Measurements from ENCODE around the gene HS6ST1. TPM values are rescaled to one million over a fixed set of nuclear protein-coding genes. Genes with fewer than 3 reads are reported as not detected.
A peak's percentile ranks its signal among the peaks of the same experiment; 100 is the strongest.

The HS6ST1 gene
- total RNA-seq, 4 donors from 2014 or later: 44.6 to 63.3 (median 53.5) TPM

DNA sequence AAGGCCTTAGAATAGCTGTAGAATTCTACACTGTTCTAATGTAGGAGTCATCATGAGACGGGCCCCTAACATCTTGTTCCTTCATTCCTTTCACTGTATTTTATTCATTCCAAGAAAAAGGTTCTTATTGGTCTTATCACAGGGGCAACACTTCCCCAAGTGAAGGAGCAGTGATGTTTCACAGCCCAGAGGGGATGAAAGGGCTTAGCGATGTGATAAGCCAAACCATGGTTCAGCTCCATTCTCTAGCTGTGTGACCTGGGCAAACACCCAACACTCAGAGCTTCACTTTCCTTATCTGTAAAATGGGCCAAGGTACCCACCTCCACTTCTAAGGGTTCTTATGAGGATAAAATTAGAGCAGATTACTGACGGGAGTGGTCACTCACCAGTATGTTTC is 25.4 kb upstream of the HS6ST1 start:
- intact Hi-C loops (cut with DNase I; ENCODE audit: low total_unique reads): no loop called here
- in situ Hi-C loops (cut with MboI; ENCODE audit: low sequenced_read_pairs in 4 of 4): no loop called here
- TF ChIP-seq, protein P1, sequence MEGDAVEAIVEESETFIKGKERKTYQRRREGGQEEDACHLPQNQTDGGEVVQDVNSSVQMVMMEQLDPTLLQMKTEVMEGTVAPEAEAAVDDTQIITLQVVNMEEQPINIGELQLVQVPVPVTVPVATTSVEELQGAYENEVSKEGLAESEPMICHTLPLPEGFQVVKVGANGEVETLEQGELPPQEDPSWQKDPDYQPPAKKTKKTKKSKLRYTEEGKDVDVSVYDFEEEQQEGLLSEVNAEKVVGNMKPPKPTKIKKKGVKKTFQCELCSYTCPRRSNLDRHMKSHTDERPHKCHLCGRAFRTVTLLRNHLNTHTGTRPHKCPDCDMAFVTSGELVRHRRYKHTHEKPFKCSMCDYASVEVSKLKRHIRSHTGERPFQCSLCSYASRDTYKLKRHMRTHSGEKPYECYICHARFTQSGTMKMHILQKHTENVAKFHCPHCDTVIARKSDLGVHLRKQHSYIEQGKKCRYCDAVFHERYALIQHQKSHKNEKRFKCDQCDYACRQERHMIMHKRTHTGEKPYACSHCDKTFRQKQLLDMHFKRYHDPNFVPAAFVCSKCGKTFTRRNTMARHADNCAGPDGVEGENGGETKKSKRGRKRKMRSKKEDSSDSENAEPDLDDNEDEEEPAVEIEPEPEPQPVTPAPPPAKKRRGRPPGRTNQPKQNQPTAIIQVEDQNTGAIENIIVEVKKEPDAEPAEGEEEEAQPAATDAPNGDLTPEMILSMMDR (IDR thresholded peaks at IDR 0.05 in 4 of 5, conservative IDR thresholded peaks at IDR 0.05 in 1 of 5): no peak
- no peak for TF ChIP-seq POLR2A (IDR thresholded peaks at IDR 0.05)

DNA sequence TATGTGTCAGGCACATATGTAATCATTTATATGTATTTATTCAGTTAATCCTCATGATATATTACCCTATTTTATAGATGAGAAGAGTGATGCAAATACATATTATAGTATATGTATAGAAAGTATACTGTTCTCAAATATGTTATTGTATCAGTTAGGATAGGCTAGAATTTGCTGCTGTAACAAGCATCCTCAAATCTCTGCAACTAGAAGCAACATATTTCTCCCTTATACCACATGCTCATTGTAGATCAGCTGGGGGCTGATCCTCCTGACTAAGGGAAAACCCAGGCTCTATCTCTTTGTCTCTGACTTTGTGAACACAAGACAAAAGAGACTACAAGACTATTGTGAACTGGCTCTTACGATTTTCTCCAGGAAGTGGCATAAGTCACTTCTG is 24.8 kb upstream of the HS6ST1 start:
- Histone ChIP-seq H3K27me3 (no peaks in the 10 kb centered on the region), H3K4me1 (peaks cover 4 to 6% of the 10 kb centered on the region in 2 donors), H3K4me3 (no peak overlapping the region), H3K36me3 (no peaks in the 10 kb centered on the region), H3K9me3 (no peaks in the 10 kb centered on the region), H3K27ac (no peak overlapping the region)
- TF ChIP-seq POLR2A (IDR thresholded peaks at IDR 0.05): no peak
- TF ChIP-seq, protein P1 (IDR thresholded peaks at IDR 0.05 in 4 of 5, conservative IDR thresholded peaks at IDR 0.05 in 1 of 5): no peak
- no peak for DNase-seq
- intact Hi-C loops (cut with DNase I; ENCODE audit: low total_unique reads) (no loop called here), in situ Hi-C loops (cut with MboI; ENCODE audit: low sequenced_read_pairs in 4 of 4) (no loop called here)
- ATAC-seq: no peak

More for the DNA sequence above, 25.4 kb upstream of the HS6ST1 start:
- no peak overlapping the region for H3K4me3 ChIP-seq
- ATAC-seq: no peak
- H3K4me1 ChIP-seq: peaks cover 4 to 6% of the 10 kb centered on the region in 2 donors
- no peak for DNase-seq
- H3K27ac ChIP-seq: no peak overlapping the region
- H3K9me3 ChIP-seq: no peaks in the 10 kb centered on the region
- H3K36me3 ChIP-seq: no peaks in the 10 kb centered on the region
- no peaks in the 10 kb centered on the region for H3K27me3 ChIP-seq

DNA sequence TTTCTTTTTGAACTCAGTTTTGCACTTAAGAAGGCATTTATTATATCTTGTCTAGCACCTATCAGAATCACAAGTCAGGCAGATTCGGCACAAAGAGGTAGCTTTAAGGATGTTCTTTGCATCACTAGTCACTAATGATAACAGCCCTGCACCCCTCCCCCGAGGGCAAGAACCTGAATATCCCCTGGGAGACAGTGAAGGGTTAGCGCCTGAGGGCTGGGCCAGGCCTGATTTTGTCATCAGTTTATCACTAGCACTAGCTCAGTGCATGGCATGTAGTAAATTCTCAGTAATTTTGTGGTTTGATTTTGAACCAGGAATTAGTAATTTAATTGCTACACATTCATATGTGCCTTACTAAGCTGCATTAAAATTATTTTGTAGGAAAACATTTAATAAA is 23.9 kb upstream of the HS6ST1 start:
- no peak for TF ChIP-seq POLR2A (IDR thresholded peaks at IDR 0.05)
- TF ChIP-seq, protein P1 (IDR thresholded peaks at IDR 0.05 in 4 of 5, conservative IDR thresholded peaks at IDR 0.05 in 1 of 5): no peak
- H3K4me3 ChIP-seq: no peak overlapping the region
- no peaks in the 10 kb centered on the region for H3K4me1 ChIP-seq
- intact Hi-C loops (cut with DNase I; ENCODE audit: low total_unique reads): no loop called here
- H3K36me3 ChIP-seq: no peaks in the 10 kb centered on the region
- H3K27ac ChIP-seq: no peak overlapping the region
- DNase-seq (no peak), ATAC-seq (no peak)
- no peaks in the 10 kb centered on the region for H3K9me3 ChIP-seq
- H3K27me3 ChIP-seq: no peaks in the 10 kb centered on the region
- in situ Hi-C loops (cut with MboI; ENCODE audit: low sequenced_read_pairs in 4 of 4): no loop called here

DNA sequence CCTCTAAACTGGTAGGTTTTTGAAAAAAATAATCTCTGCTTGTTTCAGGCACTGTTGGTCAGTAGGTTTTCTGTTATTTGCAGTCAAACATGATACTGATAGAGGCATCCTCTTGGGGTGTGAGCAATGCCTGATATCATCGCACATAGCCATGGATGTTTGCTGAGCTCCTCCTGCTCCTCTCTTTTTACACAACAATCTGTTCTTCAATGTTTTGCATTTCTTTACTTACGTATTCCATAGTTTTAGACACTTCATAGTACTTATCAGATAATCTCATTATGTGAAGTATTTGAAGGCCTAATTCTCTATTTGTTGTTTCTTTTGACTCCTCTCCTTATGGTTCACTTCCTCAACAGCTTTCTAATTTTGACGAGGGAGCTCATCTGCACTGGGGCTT is 23.0 kb upstream of the HS6ST1 start:
- intact Hi-C loops (cut with DNase I; ENCODE audit: low total_unique reads) (no loop called here), in situ Hi-C loops (cut with MboI; ENCODE audit: low sequenced_read_pairs in 4 of 4) (no loop called here)
- H3K4me3 ChIP-seq: no peak overlapping the region
- ATAC-seq (no peak), DNase-seq (no peak)
- TF ChIP-seq, protein P1 (IDR thresholded peaks at IDR 0.05 in 4 of 5, conservative IDR thresholded peaks at IDR 0.05 in 1 of 5): no peak
- TF ChIP-seq POLR2A (IDR thresholded peaks at IDR 0.05): no peak
- H3K4me1 ChIP-seq: no peaks in the 10 kb centered on the region
- H3K27me3 ChIP-seq: no peaks in the 10 kb centered on the region
- no peaks in the 10 kb centered on the region for H3K9me3 ChIP-seq
- no peak overlapping the region for H3K27ac ChIP-seq
- no peaks in the 10 kb centered on the region for H3K36me3 ChIP-seq

DNA sequence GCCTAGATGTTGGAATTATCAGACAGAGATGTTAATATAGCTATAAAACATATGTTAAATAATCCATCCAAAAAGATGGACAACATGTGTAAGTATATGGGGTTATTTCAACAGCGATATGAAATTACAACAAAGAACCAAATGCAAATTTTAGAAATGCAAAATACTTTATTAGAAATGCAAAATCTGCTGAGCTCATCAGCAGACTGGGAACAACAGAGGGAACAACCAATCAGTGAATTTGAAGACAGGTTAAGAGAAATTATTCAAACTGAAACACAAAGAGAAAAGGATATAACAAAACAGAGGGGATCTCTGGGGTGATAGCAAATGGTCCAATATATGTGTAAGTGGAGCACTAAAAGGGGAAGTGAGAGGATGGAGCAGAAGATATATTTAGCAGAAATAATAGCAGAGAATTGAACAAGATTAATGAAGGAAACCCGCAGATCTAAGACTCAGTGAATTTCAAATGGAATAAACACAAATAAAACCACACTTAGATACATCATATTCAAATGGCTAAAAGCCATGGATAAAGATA is 13.5 kb upstream of the HS6ST1 start:
- no peak for ATAC-seq
- H3K4me1 ChIP-seq: no peaks in the 10 kb centered on the region
- in situ Hi-C loops (cut with MboI; ENCODE audit: low sequenced_read_pairs in 4 of 4) (no loop called here), intact Hi-C loops (cut with DNase I; ENCODE audit: low total_unique reads) (no loop called here)
- TF ChIP-seq, protein P1 (IDR thresholded peaks at IDR 0.05 in 4 of 5, conservative IDR thresholded peaks at IDR 0.05 in 1 of 5): no peak
- no peak for TF ChIP-seq POLR2A (IDR thresholded peaks at IDR 0.05)
- H3K9me3 ChIP-seq: peaks cover 0 to 8% (median 0%) of the 10 kb centered on the region in 3 donors
- no peaks in the 10 kb centered on the region for H3K27me3 ChIP-seq
- H3K36me3 ChIP-seq: no peaks in the 10 kb centered on the region
- H3K27ac ChIP-seq: no peak overlapping the region
- peak overlapping the region in 1 of 4 donors; percentile 12 for H3K4me3 ChIP-seq
- no peak for DNase-seq
